Effector CD4-positive, alpha-beta T cell (primary cell): Measurements from ENCODE around the gene TAL2. TPM values are rescaled to one million over a fixed set of nuclear protein-coding genes. Genes with fewer than 3 reads are reported as not detected.

Experiments used
- DNase-seq: peaks from one replicate; pipeline ENCODE4 v3.0.0-alpha.2; 2020
- total RNA-seq: gene quantifications from one replicate; lab custom pipeline; 2026; lab: John Stamatoyannopoulos, UW

The TAL2 gene
- total RNA-seq, result not detected

DNA sequence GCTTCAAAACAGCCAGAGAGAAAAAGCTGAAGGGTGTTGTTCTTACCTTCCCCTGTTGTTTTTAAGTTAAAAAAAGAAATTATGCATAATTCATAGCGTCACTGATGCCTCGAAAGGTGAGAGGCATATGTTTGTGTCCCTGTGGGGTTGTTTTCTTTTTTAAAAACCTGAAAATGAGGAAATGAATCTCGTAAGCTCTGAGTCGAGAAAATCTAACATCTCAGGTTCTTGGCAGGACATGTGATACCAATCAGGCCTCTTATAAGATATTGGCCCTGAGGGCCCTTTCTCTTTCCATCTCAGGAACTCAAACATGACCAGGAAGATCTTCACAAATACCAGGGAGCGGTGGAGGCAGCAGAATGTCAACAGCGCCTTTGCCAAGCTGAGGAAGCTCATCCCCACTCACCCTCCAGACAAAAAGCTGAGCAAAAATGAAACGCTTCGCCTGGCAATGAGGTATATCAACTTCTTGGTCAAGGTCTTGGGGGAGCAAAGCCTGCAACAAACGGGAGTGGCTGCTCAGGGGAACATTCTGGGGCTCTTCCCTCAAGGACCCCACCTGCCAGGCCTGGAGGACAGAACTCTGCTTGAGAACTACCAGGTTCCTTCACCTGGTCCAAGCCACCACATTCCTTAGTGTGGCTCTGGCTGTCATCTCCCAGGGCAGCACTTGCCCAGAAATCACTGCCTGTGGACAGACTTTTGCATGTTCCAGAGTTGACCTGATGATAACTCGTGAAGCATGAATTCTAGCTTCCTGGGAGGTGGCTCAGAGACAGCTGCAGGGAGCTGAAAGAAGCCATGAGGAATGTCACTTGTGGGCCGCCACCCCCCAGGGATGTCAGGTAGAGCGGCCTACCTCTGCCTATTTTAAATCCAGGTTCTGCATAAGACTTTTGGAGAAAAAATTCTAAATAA is at the start of gene TAL2:
TSS of gene TAL2 (plus strand) at position 274 of the 921 bp plus-strand sequence. CDS start at position 314, 40 bp downstream.
- DNase-seq, result no peak

DNA sequence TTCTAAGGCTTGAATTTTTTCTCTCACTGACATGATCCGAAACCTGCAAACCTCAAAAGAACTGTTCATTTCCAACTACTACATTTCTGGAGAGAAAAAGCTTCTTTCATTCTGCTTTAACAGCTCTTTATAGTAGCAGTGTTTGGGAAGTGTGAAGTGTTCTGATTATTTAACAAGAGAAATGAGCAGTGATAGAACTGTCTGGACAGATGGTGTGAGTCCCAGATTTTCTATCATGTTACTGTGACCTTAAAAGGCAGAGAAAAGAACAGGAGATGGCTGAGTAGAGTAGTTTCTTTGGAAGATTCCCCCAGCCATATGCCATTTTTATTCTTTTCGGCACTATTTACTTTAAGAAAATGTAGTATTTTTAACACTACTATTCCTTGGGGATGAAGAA is 41.3 kb upstream of the TAL2 start:
- DNase-seq, result no peak

DNA sequence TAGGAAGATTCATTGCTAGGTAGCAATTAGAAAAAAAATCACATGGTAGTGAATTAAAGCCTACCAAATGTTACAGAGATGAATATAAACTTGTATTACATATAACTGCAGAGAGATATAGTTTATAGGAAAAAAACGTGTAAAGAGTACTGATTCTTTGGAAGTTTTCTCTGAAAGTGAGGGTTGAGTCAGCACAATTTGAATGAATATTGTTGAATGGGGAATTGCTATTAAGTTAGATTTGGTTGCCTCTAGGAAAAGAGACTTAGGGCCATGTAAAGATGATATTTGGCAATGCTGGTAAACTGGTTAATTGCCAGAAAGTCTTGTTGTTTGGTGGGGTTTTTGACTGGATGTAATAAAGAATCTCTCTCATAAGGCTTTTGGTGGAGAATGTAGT is 37.2 kb upstream of the TAL2 start:
- DNase-seq, result no peak

DNA sequence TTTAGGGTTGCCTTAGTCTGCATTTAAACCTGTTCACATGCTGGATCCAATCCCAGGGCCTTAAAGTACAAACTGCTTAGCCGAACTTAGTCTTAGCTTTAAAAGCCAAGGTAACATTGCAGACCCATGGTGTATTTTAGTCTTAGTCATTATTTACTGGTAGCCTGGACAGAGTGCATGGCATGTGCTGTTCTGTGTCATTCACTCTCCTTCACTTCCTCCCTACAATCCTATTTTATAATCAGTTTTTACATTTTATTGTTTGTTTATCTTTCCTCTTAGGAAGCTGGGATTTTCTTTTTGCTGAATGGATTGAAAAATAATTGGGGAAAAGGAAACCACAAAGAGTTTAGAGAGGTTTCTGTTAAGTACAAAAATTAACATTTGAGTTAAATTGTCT is 29.4 kb upstream of the TAL2 start:
- no peak for DNase-seq

DNA sequence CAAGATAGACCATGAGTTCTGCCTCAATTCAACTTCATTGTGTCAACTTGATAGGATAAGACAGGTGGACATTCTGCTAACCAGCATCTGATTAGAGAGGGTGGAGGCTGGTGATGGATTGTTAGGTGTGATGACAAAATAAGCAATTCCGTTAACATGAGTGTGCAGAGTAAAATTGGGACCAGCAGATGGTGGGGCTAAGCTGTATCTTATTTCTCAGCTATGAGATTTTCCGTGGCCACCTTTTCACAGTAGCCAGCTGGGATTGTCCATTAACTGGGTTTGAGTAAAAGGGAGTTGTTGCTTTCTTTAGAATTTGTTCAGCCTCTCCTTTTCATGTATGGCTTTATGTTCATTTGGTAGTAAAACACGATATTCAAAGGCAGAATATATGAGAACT is 28.8 kb upstream of the TAL2 start:
- DNase-seq, result no peak

DNA sequence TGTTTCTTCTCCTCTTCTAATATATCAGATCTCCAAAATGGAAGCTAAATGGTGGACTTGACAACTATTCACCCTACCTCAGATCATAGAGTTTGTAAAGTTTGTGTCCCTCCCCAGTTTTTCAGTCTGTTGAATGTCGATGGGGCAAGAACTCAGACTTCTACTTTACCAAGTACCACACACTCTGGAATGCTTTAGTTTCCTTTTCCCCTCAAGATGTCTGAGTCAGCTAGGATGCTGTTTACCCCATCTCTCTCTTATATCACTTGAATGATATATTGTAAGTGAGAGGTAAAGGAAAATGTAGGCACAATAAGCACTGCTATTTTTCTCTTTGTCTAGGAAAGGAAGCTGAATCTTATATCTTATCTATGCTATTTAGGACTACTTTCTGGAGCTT is 25.9 kb upstream of the TAL2 start:
- DNase-seq, result no peak

DNA sequence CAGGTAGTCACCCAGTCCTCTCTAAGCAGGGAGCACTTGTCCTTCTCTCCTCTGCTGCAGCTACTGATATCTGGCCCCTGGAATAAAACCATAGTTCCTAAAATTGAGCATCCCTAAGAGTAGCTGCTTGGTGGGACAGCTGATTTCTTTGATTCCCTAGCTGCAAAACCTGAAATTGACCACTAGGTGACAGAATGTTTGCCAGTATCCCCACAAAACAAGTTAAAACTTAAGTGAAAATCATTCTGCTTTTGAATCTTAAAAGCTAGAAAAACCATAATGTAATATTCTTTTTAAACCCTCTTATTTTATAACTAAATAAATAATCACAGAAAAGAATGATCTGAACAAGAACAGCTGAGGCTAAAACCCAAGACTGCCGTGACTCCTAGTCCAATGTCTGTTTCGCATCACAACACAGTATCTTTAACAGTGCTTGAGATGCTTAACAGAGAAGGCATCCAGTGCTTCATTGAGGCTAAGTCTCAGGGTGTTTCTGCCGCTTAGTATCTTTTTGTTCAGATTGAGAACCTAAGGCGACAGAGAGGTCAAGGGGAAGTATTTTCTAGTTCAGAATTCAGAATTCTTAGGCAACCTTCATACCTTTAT is 24.4 kb upstream of the TAL2 start:
- DNase-seq, result no peak

DNA sequence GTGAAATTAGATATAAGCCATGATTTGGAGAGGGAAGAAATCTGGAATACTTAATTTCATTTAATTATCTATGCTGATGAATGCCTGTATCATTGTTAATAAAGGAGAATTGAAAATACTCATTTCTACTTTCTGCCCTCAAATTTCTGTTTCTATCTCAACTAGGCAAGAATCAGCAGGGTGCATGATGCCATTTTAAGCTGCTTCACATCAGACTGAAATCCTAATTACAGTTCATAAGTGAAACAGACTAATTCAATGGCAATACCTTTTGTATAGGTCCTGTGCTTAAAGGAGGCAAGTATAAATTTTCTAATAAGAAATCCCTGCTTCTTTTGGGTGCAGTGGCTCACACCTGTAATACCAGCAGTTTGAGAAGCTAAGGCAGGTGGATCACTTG is 22.3 kb upstream of the TAL2 start:
- no peak for DNase-seq

DNA sequence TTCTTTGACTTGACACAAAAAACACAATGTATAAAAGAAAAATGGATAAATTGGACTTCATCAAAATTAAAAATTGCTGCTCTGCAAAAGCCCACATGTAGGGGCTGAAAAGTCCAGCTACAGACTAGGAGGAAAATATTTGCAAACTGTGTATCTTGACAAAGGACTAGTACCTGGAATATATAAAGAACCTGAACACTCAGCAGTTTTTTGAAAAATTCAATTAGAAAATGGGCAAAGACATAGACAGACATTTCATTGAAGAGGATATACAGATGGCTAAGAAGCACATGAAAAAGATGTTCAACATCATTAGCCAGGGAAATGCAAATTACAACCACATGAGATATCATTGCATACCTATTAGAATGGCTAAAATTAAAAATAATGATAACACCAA is 18.5 kb upstream of the TAL2 start:
- no peak for DNase-seq

DNA sequence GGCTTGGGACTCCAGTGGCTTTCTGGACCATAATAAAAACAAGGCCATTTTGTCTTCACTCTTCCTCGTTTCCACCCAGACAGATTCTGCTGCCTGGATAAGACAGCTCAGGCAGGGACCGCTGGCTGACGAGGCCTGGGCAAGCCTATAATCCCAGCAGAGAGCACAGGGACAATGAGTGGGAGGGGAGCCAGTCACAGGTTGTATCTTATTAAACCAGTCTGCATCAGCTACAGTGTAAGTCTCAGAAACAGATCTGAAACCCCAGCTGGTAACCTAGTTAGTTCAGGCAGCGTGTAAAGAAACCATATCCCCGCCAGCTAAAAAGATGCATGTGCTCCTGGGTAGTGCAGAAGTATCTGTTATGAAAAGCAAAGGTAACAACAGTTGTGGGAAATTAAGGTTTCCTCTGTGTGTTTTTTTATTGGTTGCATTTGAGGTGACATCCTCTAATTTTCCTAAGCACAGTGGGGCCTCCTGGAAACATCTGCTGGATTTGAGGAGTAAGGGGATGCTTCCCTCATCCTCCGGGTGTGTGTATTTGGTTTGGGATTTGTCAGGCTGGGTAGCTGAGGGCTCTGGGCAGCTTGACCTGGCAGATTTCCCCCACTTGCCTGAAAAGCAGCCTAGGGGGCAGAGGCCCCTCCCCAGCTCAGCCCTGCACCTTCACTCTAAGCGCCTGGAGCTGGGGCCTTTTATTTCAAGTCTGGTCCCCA is 15.2 kb upstream of the TAL2 start:
- DNase-seq, result no peak

DNA sequence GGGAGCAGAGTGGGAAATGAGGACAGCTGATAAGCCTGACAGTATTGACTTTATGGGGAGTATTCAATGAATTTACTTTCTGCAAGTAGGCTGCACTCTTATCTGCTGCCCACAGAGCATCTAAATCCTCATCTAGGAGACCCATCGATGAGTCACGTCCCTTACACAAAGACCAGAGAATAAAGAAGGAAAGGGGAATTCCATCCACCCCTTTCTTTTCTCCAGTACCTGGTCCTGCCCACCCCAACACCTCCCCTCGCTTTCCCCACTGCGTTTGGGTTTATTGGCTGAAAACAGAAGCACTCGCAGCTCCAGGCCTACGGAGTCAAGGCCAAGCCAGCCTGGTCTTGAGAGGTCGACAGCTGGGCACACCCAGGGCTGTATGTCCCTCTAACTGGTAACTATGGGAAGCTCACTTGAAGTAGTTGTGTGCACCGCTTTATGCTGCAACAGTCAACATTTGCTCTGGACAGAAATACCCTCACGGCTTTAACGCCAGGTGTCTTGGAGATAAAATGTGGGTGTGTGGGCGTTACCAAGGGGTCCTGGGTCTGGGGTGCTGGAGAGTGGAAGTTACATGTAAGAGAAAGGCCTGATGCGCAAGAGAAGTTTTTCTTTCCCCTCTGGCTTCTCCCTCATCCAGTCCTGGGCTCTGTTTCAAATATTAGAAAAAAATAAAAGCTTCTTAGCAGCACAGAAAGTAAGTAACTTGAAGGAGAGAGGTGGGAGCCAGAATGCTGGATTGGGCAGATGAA is 14.5 kb upstream of the TAL2 start:
- no peak for DNase-seq

DNA sequence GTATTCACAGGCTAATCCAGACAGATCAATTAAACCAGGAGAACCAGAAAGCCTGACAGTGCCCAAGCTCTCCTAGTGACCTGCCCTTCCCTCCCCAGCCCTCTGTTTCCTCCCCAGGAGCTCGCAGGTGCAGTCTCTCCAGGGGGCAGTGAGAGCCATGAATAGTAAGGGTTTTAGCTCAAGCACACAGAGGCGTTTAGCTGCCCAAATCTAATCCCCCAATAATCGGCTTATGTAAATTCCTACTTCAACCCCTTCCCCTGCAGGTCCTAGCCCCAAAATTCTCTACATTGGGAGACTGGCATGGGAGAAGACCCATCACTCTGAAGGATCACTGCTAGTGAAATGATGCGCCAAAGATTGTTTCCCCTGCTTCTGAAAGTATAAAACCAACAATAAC is 10.5 kb upstream of the TAL2 start:
- no peak for DNase-seq

DNA sequence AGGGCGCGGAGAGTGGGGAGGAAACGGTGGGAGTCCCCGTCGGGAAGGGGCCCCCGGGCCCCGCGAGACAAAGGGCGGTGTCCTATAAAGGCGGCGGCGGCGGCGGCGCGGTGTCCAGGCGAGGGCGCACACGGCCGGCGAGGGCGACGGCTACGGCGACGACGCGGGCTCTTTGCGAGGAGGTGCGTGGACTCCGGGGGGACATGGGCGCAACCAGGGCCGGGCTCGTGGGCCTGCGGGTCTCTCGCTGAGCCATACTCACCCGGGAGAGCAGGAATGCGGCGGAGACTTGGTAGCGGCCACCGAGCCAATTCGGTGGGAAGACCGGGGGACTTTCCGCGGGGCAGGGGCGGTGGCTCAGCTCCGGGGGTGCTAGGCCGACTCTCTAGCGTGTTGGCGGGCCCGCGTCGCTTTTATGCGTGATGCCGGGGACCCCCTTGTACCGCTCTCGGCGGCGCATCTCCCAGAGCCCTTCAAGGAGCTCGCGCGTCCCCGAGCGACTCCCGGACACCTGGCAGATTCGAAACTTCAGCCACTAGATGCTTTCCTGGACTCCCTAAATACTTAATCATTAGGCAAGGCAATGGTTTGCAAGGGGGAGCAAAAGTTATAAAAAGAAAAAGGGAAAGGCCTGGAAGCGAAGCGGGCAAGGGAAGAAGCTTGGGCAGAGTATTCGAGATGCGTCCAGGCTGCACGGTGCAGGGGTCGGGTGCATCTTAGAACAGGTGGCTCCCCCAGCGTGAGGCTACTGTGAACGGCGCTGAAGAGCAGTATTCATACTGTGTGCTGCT is 5.9 kb upstream of the TAL2 start:
- no peak for DNase-seq

DNA sequence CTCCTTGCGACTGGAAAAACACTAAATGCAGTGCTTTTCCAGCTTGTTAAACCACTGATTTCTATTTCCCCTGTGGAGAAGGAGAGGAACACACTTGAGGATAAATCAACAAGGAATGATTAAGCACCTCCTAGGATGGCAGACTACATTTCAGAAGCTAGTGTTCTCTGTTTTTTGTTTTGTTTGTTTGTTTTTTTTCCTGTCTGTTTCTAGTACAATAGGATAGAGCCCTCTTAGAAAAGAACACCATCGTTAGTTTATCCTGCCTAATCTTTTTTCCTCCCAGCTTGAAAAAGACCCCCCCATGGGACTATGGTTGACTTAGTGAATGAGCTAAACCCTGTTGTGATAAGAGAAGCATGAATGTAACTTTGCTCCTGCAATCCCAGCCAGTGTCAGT is 3.9 kb upstream of the TAL2 start:
- no peak for DNase-seq

DNA sequence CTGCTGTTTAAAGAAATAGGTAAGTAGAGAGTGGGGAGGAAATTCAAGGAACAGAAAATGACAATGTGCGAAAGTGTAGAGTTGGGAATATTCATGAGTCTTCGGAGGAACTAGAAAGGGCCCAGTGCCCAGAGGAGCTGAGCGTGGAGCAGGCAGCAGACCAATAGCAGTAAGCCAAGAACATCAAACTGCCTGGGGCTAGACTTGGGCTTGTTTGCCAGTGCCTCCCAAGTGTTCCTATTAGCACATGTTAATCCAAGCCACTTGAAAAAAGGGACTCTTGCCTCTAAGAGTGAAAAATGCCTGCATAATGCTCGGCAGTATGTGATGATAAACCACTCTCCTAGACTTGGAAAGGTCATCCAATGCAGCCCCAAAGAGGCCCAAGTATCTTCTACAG is 1.2 kb upstream of the TAL2 start:
- no peak for DNase-seq

DNA sequence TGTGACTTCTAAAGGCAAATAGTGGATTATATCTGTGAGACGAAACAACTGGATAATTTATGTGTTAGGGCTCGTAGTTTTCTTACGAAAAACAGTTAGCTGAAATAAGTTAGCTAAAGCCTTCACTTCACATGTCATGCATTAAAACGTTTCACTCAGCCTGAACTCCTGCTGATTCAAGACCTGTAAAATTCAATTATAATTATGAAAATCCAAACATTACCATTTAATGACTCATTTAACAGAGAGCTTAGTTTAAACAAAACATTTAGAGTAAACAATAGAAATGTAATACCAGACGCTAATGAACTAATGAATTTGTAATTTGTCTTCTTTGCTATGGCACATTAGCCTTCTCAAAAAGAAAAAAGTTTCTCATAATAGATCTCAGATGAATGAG is 1.7 kb downstream of the TAL2 start:
- no peak for DNase-seq

DNA sequence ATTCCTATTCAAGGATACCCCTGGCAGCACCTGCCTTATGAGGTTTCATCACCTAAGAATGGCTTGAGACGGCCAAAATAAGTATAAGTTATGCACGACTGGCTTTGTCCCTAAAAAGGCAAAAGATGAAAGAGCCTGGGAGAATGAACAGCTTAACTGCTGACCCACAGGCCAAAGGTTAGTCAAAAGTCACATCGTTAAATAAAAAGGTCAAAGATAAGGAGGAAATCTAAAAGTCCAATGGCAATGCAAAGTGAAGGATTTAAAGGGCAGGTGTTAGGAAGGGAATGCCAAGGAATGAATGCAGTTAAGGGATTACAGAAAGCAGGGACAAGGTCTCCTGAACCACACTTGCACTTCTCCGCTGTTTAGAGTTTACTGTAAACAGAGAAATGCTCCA is 5.6 kb downstream of the TAL2 start:
- DNase-seq, result no peak

DNA sequence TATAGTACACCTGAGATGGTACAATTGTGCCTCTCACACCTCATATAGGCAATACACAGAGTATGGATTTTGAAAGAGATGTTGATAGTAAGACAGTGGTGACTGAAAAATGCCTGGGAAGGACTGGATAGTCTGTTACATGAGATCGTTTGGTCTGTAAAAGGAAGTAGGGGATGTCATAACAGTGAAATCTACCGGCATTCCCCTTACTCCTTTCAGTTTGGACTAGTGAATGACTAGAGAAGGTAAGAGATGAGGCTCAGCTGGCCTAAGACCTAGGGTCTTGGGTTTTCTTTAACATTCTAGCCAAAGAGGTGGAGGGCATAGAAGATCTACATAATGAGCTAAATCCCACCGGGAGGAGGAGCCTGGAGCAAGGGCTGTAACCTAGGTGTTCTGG is 8.1 kb downstream of the TAL2 start:
- DNase-seq, result no peak

DNA sequence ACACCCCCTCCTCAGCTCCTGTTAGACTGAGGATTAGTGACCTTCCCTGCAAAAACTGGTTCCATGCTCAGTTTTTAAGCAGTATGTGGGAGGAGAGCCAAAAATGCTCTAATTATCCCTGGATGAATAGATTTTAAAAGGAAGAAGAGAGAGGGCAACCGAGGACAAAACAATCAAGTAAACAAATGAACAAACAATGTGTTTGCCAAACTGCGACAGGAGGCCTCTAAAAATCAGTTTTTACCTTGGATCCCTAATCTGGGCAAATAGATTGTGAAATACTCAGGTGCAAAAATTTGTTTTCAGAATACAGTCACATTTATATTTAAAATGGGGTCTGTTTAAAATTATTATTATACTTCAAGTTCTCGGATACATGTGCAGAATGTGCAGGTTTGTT is 8.5 kb downstream of the TAL2 start:
- no peak for DNase-seq

DNA sequence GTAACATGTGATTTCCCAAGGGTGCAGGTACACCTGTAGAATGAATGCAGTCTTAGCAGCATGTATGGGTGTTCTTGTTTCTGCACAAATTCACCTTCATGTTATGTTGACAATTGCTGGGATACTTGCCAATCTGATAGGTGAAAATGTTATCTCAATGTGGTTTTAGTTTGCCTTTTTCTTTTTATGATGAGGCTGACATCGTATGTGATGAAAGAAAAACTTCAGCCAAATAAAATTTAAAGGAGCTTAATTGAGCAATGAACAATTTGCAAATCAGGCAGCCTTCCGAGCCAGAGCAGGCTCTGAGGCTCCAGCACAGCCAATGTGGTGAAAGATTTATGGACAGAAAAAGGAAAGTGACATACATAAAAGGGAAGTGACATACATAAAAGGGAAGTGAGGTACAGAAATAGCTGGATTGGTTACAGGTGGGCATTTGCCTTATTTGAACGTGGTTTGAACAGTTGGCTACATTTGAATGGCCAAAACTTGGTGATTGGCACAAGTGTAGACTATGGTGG is 10.5 kb downstream of the TAL2 start:
- no peak for DNase-seq

DNA sequence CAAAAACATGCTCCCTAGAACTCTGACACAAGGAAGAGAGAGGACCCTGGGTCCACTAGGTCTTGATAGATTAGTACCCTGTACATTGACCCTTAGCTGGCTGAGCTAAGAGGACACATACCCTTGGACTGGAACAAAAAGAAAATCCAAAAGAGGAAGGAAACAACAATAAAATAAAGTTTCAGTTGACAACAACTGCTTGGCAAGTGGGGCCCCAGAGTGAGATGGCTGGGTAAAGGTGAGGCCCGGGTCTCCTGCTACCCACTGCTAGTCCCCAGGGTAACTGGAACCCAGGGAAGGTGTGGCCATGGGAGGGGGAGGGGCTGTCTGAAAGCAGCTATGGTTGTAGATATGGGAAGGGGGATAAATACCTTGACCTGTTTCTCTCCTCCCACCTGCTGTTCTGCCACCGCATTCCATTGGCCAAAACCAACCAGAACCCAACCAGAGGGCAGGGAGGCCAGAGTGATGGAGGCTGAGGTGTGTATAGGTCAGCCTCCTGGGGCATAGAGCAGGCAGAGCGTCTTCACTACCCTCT is 11.7 kb downstream of the TAL2 start:
- DNase-seq, result no peak
